ENCODE measurements around the gene PTPN3. TPM values are rescaled to one million over a fixed set of nuclear protein-coding genes. Genes with fewer than 3 reads are reported as not detected.

The PTPN3 gene
- total RNA-seq, 1 donor from 2014 or later: 38.6 TPM

GRCh38 chr9:109481856-109482255 lies 16.3 kb downstream of the PTPN3 start:
- intact Hi-C loops (cut with DNase I): no loop called here
- ATAC-seq (ENCODE audit: poor library complexity) (no peak), DNase-seq (no peak)

GRCh38 chr9:109479822-109480221 lies 18.3 kb downstream of the PTPN3 start:
- ATAC-seq (ENCODE audit: poor library complexity) (no peak), DNase-seq (no peak)
- intact Hi-C loops (cut with DNase I): no loop called here

GRCh38 chr9:109478665-109479380 lies 19.3 kb downstream of the PTPN3 start:
- ATAC-seq (ENCODE audit: poor library complexity): no peak
- intact Hi-C loops (cut with DNase I): no loop called here
- no peak for DNase-seq

GRCh38 chr9:109478051-109478563 lies 20.0 kb downstream of the PTPN3 start:
- intact Hi-C loops (cut with DNase I): no loop called here
- DNase-seq (no peak), ATAC-seq (ENCODE audit: poor library complexity) (no peak)

- DNase-seq: no peak
- intact Hi-C loops (cut with DNase I): no loop called here
Measured at GRCh38 chr9:109477258-109478050, 20.7 kb downstream of the PTPN3 start.

GRCh38 chr9:109476642-109477257 lies 21.4 kb downstream of the PTPN3 start:
- intact Hi-C loops (cut with DNase I): no loop called here
- ATAC-seq (ENCODE audit: poor library complexity) (no peak), DNase-seq (no peak)

More at GRCh38 chr9:109477258-109478050, 20.7 kb downstream of the PTPN3 start:
- peak; percentile 54 for ATAC-seq (ENCODE audit: poor library complexity)

GRCh38 chr9:109475526-109475925 lies 22.6 kb downstream of the PTPN3 start:
- DNase-seq (no peak), ATAC-seq (ENCODE audit: poor library complexity) (peak; percentile 37)
- intact Hi-C loops (cut with DNase I): no loop called here

- intact Hi-C loops (cut with DNase I): no loop called here
- no peak for DNase-seq
- no peak for ATAC-seq (ENCODE audit: poor library complexity)
Measured at GRCh38 chr9:109474944-109475343, 23.2 kb downstream of the PTPN3 start.

GRCh38 chr9:109474170-109474569 lies 23.9 kb downstream of the PTPN3 start:
- DNase-seq (no peak), ATAC-seq (ENCODE audit: poor library complexity) (no peak)
- intact Hi-C loops (cut with DNase I): no loop called here

GRCh38 chr9:109473329-109473728 lies 24.8 kb downstream of the PTPN3 start:
- DNase-seq: no peak
- peak; percentile 48 for ATAC-seq (ENCODE audit: poor library complexity)
- intact Hi-C loops (cut with DNase I): no loop called here

GRCh38 chr9:109471475-109472393 lies 26.4 kb downstream of the PTPN3 start:
- intact Hi-C loops (cut with DNase I): no loop called here

GRCh38 chr9:109469646-109470358 lies 28.3 kb downstream of the PTPN3 start:
- ATAC-seq (ENCODE audit: poor library complexity): peak; percentile 92
- intact Hi-C loops (cut with DNase I): no loop called here
- peak; percentile 67 for DNase-seq

More at GRCh38 chr9:109471475-109472393, 26.4 kb downstream of the PTPN3 start:
- DNase-seq: no peak
- ATAC-seq (ENCODE audit: poor library complexity): no peak

GRCh38 chr9:109468927-109469326 lies 29.2 kb downstream of the PTPN3 start:
- no peak for ATAC-seq (ENCODE audit: poor library complexity)
- no peak for DNase-seq
- intact Hi-C loops (cut with DNase I): no loop called here

- ATAC-seq (ENCODE audit: poor library complexity) (no peak), DNase-seq (no peak)
- intact Hi-C loops (cut with DNase I): no loop called here
Measured at GRCh38 chr9:109467936-109468335, 30.2 kb downstream of the PTPN3 start.

GRCh38 chr9:109466623-109467590 lies 31.2 kb downstream of the PTPN3 start:
- DNase-seq (no peak), ATAC-seq (ENCODE audit: poor library complexity) (no peak)
- intact Hi-C loops (cut with DNase I): no loop called here

GRCh38 chr9:109463924-109464625 lies 34.0 kb downstream of the PTPN3 start:
- intact Hi-C loops (cut with DNase I): no loop called here
- ATAC-seq (ENCODE audit: poor library complexity) (no peak), DNase-seq (no peak)

All from Right ventricle myocardium superior (tissue), 1 donor.